GM12878 (cell line): ENCODE data around the gene TRDMT1. TPM values are rescaled to one million over a fixed set of nuclear protein-coding genes. Genes with fewer than 3 reads are reported as not detected.

Experiments used
- BHLHE40 ChIP-seq, 2 experiments: fragments of 450-650 bp in 1 of 2; IDR thresholded peaks; 2 replicates each; pipeline ENCODE4 v1.6.1; 2011 to 2017; ENCODE audit warnings: low read depth in 2 of 2, borderline replicate concordance in 1 of 2, improper control_type of control experiment in 1 of 2, low read length in 1 of 2, mild to moderate bottlenecking in 1 of 2
- CBX5 ChIP-seq: sonication (generic); IDR thresholded peaks from 2 replicates; pipeline ENCODE4 v1.6.1; 2016; ENCODE audit warnings: low read depth, moderate library complexity, mild to moderate bottlenecking, inconsistent platforms
- CHD1 ChIP-seq: IDR thresholded peaks from 2 replicates; pipeline ENCODE4 v1.6.1; 2012; ENCODE audit warnings: low read depth, low read length, improper control_type of control experiment
- CREB1 ChIP-seq: IDR thresholded peaks from 2 replicates; pipeline ENCODE4 v1.6.1; 2012; ENCODE audit warnings: low read depth, mild to moderate bottlenecking, inconsistent platforms
- EGR1 ChIP-seq, 2 experiments: IDR thresholded peaks; 1 replicate in 1 of 2; 2 replicates in 1 of 2; pipeline ENCODE4 v1.6.1; 2011 to 2012; ENCODE audit warnings: low read depth in 2 of 2, low read length in 2 of 2, borderline replicate concordance in 1 of 2, mild to moderate bottlenecking in 1 of 2, moderate library complexity in 1 of 2
- JUNB ChIP-seq: IDR thresholded peaks from 2 replicates; pipeline ENCODE4 v1.6.1; 2016; ENCODE audit warnings: antibody characterized with exemption, mild to moderate bottlenecking
- NBN ChIP-seq: fragments of 450-650 bp; IDR thresholded peaks from 2 replicates; pipeline ENCODE4 v1.6.1; 2016
- PBX3 ChIP-seq: IDR thresholded peaks from 2 replicates; pipeline ENCODE4 v1.6.1; 2011; ENCODE audit warnings: mild to moderate bottlenecking, low read depth, low read length, moderate library complexity; ENCODE audit not compliant: insufficient replicate concordance
- RELB ChIP-seq: fragments of 450-650 bp; IDR thresholded peaks from 2 replicates; pipeline ENCODE4 v1.6.1; 2017; ENCODE audit warnings: low read depth, mild to moderate bottlenecking, moderate library complexity
- REST ChIP-seq: IDR thresholded peaks from 2 replicates; pipeline ENCODE4 v1.6.1; 2012; ENCODE audit warnings: mild to moderate bottlenecking, low read depth, low read length
- SMC3 ChIP-seq: IDR thresholded peaks from 2 replicates; pipeline ENCODE4 v1.6.1; 2011; ENCODE audit warnings: low read length, improper control_type of control experiment, borderline replicate concordance
- SRF ChIP-seq, 2 experiments: IDR thresholded peaks; 2 replicates each; pipeline ENCODE4 v1.6.1; 2011; ENCODE audit warnings: low read depth in 2 of 2, low read length in 2 of 2, mild to moderate bottlenecking in 1 of 2, moderate library complexity in 1 of 2
- STAT3 ChIP-seq: IDR thresholded peaks from 2 replicates; pipeline ENCODE4 v1.6.1; 2011; ENCODE audit warnings: low read depth, low read length, improper control_type of control experiment
- TCF7 ChIP-seq: IDR thresholded peaks from 2 replicates; pipeline ENCODE4 v1.6.1; 2014; ENCODE audit warnings: antibody characterized with exemption, borderline replicate concordance
- ZBTB33 ChIP-seq: fragments of 450-650 bp; IDR thresholded peaks from 2 replicates; pipeline ENCODE4 v1.6.1; 2017; ENCODE audit warnings: mild to moderate bottlenecking
- ZNF217 ChIP-seq: fragments of 450-650 bp; IDR thresholded peaks from 2 replicates; pipeline ENCODE4 v1.6.1; 2017; ENCODE audit warnings: antibody characterized with exemption, mild to moderate bottlenecking
- ZNF622 ChIP-seq: fragments of 450-650 bp; IDR thresholded peaks from 2 replicates; pipeline ENCODE4 v1.6.1; 2017; ENCODE audit warnings: mild to moderate bottlenecking, inconsistent platforms
- polyA plus RNA-seq, 11 experiments: library from polyadenylated mRNA; depleted of rRNA in 4 of 11; unstranded in 6 of 11; stranded (reverse) in 5 of 11; fragments of >200 nt; fragmentation: Nextera tagmentation in 4 of 11; fragmentation: Illumina TruSeq in 1 of 11; extraction: Ambion mirVana in 4 of 11; extraction: Trizol in 1 of 11; gene quantifications; 1 replicate in 1 of 11; 2 replicates in 10 of 11; pipeline versions ENCODE4 v1.2.1 to v1.2.3, GENCODE V29; 2011 to 2016; ENCODE audit warnings: inconsistent platforms in 2 of 11, missing spikeins in 2 of 11, low read depth in 1 of 11
- total RNA-seq, 4 experiments: library from RNA; depleted of rRNA in 3 of 4; stranded (reverse); fragments of >200 nt in 3 of 4; fragmentation: Illumina TruSeq in 1 of 4; extraction: Trizol in 1 of 4; gene quantifications; 2 replicates each; pipeline versions ENCODE4 v1.2.1 to v1.2.3, GENCODE V29; 2013 to 2021
- TF ChIP-seq, protein P1 (sequence below): fragments of 150-350 bp; IDR thresholded peaks from 2 replicates; pipeline ENCODE4 v1.6.1; 2016; ENCODE audit warnings: low read depth, low read length

Gene TRDMT1
- total and polyA plus RNA-seq, 10 of the 15 experiments (the other 5 are each of a cell fraction or from before 2014, with no cell fraction given), result 2.3 to 9.7 (median 4.6) TPM

DNA sequence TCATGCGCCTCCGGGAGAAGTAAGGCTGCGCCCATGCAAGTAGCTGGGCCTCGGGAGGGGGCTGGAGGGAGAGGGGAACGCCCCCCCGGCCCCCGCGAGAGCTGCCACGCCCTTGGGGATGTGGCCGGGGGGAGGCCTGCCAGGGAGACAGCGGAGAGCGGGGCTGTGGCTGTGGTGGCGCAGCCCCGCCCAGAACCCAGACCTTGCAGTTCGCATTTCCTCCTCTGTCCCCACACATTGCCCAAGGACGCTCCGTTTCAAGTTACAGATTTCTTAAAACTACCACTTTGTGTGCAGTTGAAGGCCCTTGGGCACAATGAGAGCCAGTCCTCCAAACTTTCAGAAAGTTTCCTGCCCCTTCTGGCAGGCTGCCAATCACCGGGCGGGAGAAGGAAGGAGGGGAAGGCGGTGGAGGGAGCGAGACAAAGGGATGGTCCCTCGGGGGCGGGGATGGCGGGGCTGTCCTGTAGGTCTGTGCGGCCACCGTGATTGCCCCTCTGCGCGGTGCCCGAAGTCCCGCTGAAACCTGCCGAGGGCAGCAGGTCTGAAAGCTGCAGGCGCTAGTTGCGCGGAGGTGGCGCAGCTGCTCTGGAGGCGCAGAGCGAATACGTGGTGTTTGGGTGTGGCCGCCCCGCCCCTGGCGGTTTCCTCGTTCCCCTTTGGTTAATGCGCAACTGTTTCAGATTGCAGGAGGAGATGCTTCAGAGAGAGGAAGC, 28.7 kb upstream of the TRDMT1 start (continued):
- TF ChIP-seq EGR1 (IDR thresholded peaks at IDR 0.05; ENCODE audit: borderline replicate concordance in 1 of 2, low read depth in 2 of 2, low read length in 2 of 2), result peak in 1 of 2 experiments; percentile 70; a peak in 1 of 3 replicates
- no peak for TF ChIP-seq STAT3
- TF ChIP-seq JUNB, result no peak
- peak in 1 of 2 experiments; percentile 23; a peak in 1 of 4 replicates for TF ChIP-seq BHLHE40 (IDR thresholded peaks at IDR 0.05; ENCODE audit: borderline replicate concordance in 1 of 2, low read depth in 2 of 2, low read length in 1 of 2)
- TF ChIP-seq RELB, result 0 out of 2 replicates have a peak, but pooled peaks have one; percentile 54
- no peak for TF ChIP-seq SMC3
- no peak for TF ChIP-seq CBX5
- TF ChIP-seq ZNF622, result no peak
- TF ChIP-seq CREB1, result peak; percentile 87
- no peak for TF ChIP-seq ZBTB33
- TF ChIP-seq NBN, result peak; percentile 81; the same call in 1 of the 2 replicates
- TF ChIP-seq PBX3, result peak; percentile 8
- no peak for TF ChIP-seq SRF (IDR thresholded peaks at IDR 0.05; ENCODE audit: low read depth in 2 of 2, low read length in 2 of 2)
- TF ChIP-seq ZNF217, result peak; percentile 83; the same call in 1 of the 2 replicates
- no peak for TF ChIP-seq TCF7
- TF ChIP-seq REST, result no peak
- TF ChIP-seq, protein P1, sequence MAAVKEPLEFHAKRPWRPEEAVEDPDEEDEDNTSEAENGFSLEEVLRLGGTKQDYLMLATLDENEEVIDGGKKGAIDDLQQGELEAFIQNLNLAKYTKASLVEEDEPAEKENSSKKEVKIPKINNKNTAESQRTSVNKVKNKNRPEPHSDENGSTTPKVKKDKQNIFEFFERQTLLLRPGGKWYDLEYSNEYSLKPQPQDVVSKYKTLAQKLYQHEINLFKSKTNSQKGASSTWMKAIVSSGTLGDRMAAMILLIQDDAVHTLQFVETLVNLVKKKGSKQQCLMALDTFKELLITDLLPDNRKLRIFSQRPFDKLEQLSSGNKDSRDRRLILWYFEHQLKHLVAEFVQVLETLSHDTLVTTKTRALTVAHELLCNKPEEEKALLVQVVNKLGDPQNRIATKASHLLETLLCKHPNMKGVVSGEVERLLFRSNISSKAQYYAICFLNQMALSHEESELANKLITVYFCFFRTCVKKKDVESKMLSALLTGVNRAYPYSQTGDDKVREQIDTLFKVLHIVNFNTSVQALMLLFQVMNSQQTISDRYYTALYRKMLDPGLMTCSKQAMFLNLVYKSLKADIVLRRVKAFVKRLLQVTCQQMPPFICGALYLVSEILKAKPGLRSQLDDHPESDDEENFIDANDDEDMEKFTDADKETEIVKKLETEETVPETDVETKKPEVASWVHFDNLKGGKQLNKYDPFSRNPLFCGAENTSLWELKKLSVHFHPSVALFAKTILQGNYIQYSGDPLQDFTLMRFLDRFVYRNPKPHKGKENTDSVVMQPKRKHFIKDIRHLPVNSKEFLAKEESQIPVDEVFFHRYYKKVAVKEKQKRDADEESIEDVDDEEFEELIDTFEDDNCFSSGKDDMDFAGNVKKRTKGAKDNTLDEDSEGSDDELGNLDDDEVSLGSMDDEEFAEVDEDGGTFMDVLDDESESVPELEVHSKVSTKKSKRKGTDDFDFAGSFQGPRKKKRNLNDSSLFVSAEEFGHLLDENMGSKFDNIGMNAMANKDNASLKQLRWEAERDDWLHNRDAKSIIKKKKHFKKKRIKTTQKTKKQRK, result no peak
- TF ChIP-seq CHD1, result no peak
